Thyroid gland (tissue), 4 donors: Measurements from ENCODE around the gene MOGAT3.

Experiments used
- CTCF ChIP-seq, 6 experiments: fragments of 200-600 bp in 3 of 6; fragments of 450-650 bp in 3 of 6; sonication (generic) in 3 of 6; IDR thresholded peaks; one replicate each; pipeline ENCODE4 v1.5.1; 2016 to 2019; ENCODE audit warnings: antibody characterized with exemption in 6 of 6, mild to moderate bottlenecking in 2 of 6, inconsistent platforms in 1 of 6, moderate library complexity in 1 of 6
- POLR2A ChIP-seq, 2 donors: fragments of 450-650 bp; IDR thresholded peaks; one replicate each; pipeline ENCODE4 v1.6.1; 2017; ENCODE audit warnings: antibody characterized with exemption in 2 of 2, mild to moderate bottlenecking in 2 of 2, moderate library complexity in 1 of 2

DNA sequence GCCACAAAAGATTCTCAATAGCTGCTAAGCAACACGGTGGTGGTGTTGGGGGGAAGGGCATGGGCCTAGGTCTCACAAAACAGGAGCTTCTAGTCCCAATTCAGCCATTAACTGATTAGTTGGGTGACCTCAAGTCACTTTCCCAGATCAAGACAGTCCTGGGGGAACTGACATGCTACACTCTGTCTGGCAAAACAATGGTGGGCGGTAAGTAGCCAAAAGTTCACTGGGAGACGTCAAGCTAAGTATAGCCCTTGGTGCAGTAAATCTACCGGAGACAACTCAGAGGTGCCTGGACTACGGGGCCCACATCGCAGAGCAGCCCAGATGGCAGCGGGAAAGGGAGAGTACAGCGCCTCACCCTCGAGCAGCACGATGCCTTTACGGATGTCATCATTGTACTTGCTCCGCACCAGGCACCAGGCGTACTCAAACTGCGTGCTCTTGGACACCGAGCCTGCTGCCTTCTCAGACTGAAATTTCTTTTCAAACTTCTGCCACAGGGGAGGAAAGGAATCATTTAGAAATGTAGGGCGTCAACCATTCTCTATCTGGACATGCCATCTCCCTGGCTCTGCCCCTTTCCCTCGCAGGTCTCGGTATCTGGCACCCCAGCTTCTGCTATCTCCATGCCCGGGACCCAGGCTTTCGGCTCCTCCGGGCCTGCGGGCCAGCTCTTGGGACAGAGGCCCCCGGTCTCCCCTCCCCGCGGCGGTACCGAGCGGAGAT, 43.0 kb upstream of the MOGAT3 start:
- TF ChIP-seq POLR2A (IDR thresholded peaks at IDR 0.05) = no peak
- peak in 1 of 6 experiments; percentile 81 for TF ChIP-seq CTCF (IDR thresholded peaks at IDR 0.05)
